ENCODE results near the gene PPFIBP2. TPM values are rescaled to one million over a fixed set of nuclear protein-coding genes. Genes with fewer than 3 reads are reported as not detected.

Gene PPFIBP2
- total RNA-seq, 1 donor from 2014 or later = 112 TPM

- ATAC-seq (ENCODE audit: low read depth) = no peak
- POLR2A ChIA-PET = no interaction called here
- no peak for DNase-seq
- Mint-ChIP-seq H3K27ac (no peak overlapping the region), H3K4me1 (peaks cover 11% of the 10 kb centered on the region), H3K36me3 (ENCODE audit: low read depth) (peaks cover 74% of the 10 kb centered on the region), H3K9me3 (no peaks in the 10 kb centered on the region), H3K27me3 (no peaks in the 10 kb centered on the region), H3K4me3 (no peak overlapping the region)
- intact Hi-C loops (cut with micrococcal nuclease) = no loop called here
- TF ChIP-seq, protein P1, sequence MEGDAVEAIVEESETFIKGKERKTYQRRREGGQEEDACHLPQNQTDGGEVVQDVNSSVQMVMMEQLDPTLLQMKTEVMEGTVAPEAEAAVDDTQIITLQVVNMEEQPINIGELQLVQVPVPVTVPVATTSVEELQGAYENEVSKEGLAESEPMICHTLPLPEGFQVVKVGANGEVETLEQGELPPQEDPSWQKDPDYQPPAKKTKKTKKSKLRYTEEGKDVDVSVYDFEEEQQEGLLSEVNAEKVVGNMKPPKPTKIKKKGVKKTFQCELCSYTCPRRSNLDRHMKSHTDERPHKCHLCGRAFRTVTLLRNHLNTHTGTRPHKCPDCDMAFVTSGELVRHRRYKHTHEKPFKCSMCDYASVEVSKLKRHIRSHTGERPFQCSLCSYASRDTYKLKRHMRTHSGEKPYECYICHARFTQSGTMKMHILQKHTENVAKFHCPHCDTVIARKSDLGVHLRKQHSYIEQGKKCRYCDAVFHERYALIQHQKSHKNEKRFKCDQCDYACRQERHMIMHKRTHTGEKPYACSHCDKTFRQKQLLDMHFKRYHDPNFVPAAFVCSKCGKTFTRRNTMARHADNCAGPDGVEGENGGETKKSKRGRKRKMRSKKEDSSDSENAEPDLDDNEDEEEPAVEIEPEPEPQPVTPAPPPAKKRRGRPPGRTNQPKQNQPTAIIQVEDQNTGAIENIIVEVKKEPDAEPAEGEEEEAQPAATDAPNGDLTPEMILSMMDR (IDR thresholded peaks at IDR 0.05) = no peak
- CTCF ChIA-PET = no interaction called here
Measured at GRCh38 chr11:7596975-7597391, 83.2 kb downstream of the PPFIBP2 start.

GRCh38 chr11:7597620-7598019 is 83.8 kb downstream of the PPFIBP2 start:
- DNase-seq (no peak), ATAC-seq (ENCODE audit: low read depth) (no peak)
- TF ChIP-seq, protein P1 (IDR thresholded peaks at IDR 0.05) = no peak
- Mint-ChIP-seq H3K36me3 (ENCODE audit: low read depth) (peaks cover 76% of the 10 kb centered on the region), H3K27ac (no peak overlapping the region), H3K4me3 (no peak overlapping the region), H3K27me3 (no peaks in the 10 kb centered on the region), H3K4me1 (peaks cover 4% of the 10 kb centered on the region), H3K9me3 (no peaks in the 10 kb centered on the region)
- ChIA-PET CTCF (no interaction called here), POLR2A (no interaction called here)
- intact Hi-C loops (cut with micrococcal nuclease) = no loop called here

GRCh38 chr11:7599209-7599608 is 85.4 kb downstream of the PPFIBP2 start:
- TF ChIP-seq, protein P1 (IDR thresholded peaks at IDR 0.05) = no peak
- Mint-ChIP-seq H3K27ac (no peak overlapping the region), H3K9me3 (no peaks in the 10 kb centered on the region), H3K36me3 (ENCODE audit: low read depth) (peaks cover 62% of the 10 kb centered on the region), H3K27me3 (no peaks in the 10 kb centered on the region), H3K4me3 (no peak overlapping the region), H3K4me1 (no peaks in the 10 kb centered on the region)
- intact Hi-C loops (cut with micrococcal nuclease) = no loop called here
- CTCF ChIA-PET = no interaction called here
- ATAC-seq (ENCODE audit: low read depth) (no peak), DNase-seq (no peak)
- POLR2A ChIA-PET = no interaction called here

- no peak for DNase-seq
- intact Hi-C loops (cut with micrococcal nuclease) = no loop called here
- ChIA-PET CTCF (no interaction called here), POLR2A (interaction anchor here (1.0 kb wide), 1 partner anchor 80 kb away, joined by 3 read pairs; no protein-coding TSS in a partner anchor)
- H3K4me3 Mint-ChIP-seq = no peak overlapping the region
- no peak for ATAC-seq (ENCODE audit: low read depth)
- no peak overlapping the region for H3K27ac Mint-ChIP-seq
- H3K36me3 Mint-ChIP-seq (ENCODE audit: low read depth) = peaks cover 55% of the 10 kb centered on the region
- no peaks in the 10 kb centered on the region for H3K9me3 Mint-ChIP-seq
- no peaks in the 10 kb centered on the region for H3K27me3 Mint-ChIP-seq
- TF ChIP-seq, protein P1 (IDR thresholded peaks at IDR 0.05) = no peak
- H3K4me1 Mint-ChIP-seq = no peaks in the 10 kb centered on the region
Measured at GRCh38 chr11:7600205-7600775, 86.5 kb downstream of the PPFIBP2 start.

GRCh38 chr11:7603031-7603781 is 89.4 kb downstream of the PPFIBP2 start:
- Mint-ChIP-seq H3K4me3 (no peak overlapping the region), H3K36me3 (ENCODE audit: low read depth) (peaks cover 33% of the 10 kb centered on the region), H3K27me3 (no peaks in the 10 kb centered on the region), H3K27ac (no peak overlapping the region), H3K9me3 (no peaks in the 10 kb centered on the region), H3K4me1 (no peaks in the 10 kb centered on the region)
- ChIA-PET POLR2A (no interaction called here), CTCF (no interaction called here)
- intact Hi-C loops (cut with micrococcal nuclease) = no loop called here
- ATAC-seq (ENCODE audit: low read depth) (no peak), DNase-seq (no peak)
- TF ChIP-seq, protein P1 (IDR thresholded peaks at IDR 0.05) = no peak

Measured in activated B cell treated with CpG ODN at 0.5 μM for 24 hours (primary cell).